T-helper 1 cell treated with Interleukin-12 subunit alpha and Interleukin-12 subunit beta and Interleukin-4 antibody, amounts not matched to agents 30 μg/mL and 1 μg/mL, for 36 hours (primary cell): ENCODE data around the gene MTAP.
A peak's percentile ranks its signal among the peaks of the same experiment; 100 is the strongest.

Experiments used
- H3K27ac Mint-ChIP-seq: one replicate; pipeline ENCODE4 v1.8.0; 2021; ENCODE audit warnings: mild to moderate bottlenecking, mixed read lengths
- H3K27me3 Mint-ChIP-seq: one replicate; pipeline ENCODE4 v1.8.0; 2021; ENCODE audit warnings: low read depth, mixed read lengths
- H3K36me3 Mint-ChIP-seq: one replicate; pipeline ENCODE4 v1.8.0; 2021; ENCODE audit warnings: low read depth, mixed read lengths
- H3K4me1 Mint-ChIP-seq: one replicate; pipeline ENCODE4 v1.8.0; 2021; ENCODE audit warnings: low read depth, mixed read lengths
- H3K4me3 Mint-ChIP-seq: one replicate; pipeline ENCODE4 v1.8.0; 2021; ENCODE audit warnings: mild to moderate bottlenecking, moderate library complexity, mixed read lengths
- H3K9me3 Mint-ChIP-seq: one replicate; pipeline ENCODE4 v1.8.0; 2021; ENCODE audit warnings: mixed read lengths

Gene MTAP

DNA sequence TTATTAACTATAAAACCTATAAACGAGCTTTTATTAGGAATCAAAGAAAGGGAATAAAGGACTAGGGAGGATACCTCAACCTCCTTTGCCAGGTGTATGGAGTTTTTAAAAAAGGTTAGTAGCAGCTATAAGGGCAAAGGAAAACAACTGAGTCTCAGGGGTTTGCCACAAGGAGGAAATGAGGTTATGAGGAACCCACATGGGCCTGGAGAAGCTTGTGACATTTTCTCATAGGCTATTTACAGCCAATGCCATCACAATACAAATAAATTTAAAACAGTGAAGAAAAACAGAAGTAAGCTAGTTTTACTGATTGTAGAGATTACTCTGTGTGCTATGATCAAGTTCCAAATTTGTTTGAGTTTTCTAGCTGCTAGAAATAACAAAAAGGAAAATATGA, 99.1 kb downstream of the MTAP start:
- Mint-ChIP-seq H3K27me3 (no peaks in the 10 kb centered on the region), H3K27ac (peak overlapping the region; percentile 46), H3K9me3 (peaks cover 25% of the 10 kb centered on the region)

DNA sequence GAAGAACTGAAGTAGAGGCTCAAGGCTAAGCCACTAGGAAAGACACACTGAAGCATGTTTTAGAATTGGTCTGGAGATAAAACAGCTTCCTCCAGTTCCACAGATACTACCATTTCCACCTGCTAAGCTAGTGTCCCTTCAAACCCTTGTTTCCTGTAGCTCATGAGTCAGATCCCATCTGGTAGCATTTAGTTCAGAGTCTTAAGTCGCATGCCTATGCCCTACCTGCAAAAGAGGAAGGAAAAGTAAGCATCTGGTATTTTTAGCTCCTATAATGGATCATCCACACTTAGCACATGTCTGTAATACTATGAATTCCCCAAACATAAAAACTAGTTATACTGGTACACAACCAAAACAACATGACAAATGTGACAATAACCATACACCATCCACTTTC, 99.7 kb downstream of the MTAP start:
- no peaks in the 10 kb centered on the region for H3K27me3 Mint-ChIP-seq
- H3K4me3 Mint-ChIP-seq: no peak overlapping the region
- no peak overlapping the region for H3K27ac Mint-ChIP-seq
- peaks cover 21% of the 10 kb centered on the region for H3K9me3 Mint-ChIP-seq
- H3K4me1 Mint-ChIP-seq: peaks cover 12% of the 10 kb centered on the region
- H3K36me3 Mint-ChIP-seq: peaks cover 8% of the 10 kb centered on the region

More for the DNA sequence above, 99.1 kb downstream of the MTAP start:
- H3K36me3 Mint-ChIP-seq: peaks cover 8% of the 10 kb centered on the region
- no peak overlapping the region for H3K4me3 Mint-ChIP-seq
- H3K4me1 Mint-ChIP-seq: peaks cover 12% of the 10 kb centered on the region

DNA sequence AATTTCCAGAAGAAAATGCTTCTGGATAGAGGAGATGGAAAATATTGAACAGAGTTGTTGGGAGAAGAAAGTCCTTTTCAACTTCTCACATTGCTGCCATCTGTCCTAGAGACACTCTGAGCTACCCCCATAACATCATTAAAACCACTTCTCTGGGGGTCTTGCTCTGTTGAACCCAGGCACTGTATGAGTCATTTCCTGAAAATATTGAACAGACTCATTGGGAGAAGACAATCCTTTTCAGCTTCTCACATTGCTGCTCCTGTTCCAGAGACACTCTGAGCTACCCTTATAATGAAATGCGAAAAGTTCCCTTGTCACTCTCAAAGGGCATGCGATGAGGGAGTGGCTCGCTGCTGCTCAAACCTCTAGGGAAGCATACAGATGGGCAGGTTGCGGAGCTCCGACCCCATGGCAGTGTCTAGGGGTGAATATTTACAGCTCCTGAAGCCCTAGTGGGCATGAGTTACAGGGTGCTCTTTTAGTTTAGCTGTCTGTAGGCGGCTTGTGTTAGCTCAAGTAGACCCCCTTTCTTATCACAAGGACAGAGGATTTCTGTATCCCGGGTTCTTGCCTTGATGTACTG, 101.0 kb downstream of the MTAP start:
- no peak overlapping the region for H3K27ac Mint-ChIP-seq
- H3K36me3 Mint-ChIP-seq: peaks cover 8% of the 10 kb centered on the region
- H3K27me3 Mint-ChIP-seq: no peaks in the 10 kb centered on the region
- peaks cover 21% of the 10 kb centered on the region for H3K9me3 Mint-ChIP-seq
- no peak overlapping the region for H3K4me3 Mint-ChIP-seq
- H3K4me1 Mint-ChIP-seq: peaks cover 12% of the 10 kb centered on the region

DNA sequence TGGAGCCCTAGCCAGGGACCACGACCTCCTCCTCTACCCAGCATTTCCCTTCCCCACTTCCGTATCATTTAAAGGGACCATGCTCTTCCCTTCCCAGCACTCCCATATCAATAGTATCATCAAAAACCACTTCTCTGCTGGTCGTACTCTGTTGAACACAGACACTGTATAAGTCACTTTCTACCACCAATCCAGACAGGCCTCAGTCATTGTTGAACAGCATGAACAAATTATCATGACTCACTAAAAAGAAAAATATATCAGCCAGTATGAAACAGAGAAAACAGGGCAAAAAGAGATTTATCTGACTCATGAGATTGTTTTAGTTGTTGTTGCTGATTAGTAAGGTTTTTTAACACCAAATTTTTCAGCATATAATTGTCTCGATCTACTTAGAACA, 101.9 kb downstream of the MTAP start:
- Mint-ChIP-seq H3K27me3 (no peaks in the 10 kb centered on the region), H3K36me3 (peaks cover 11% of the 10 kb centered on the region), H3K4me3 (no peak overlapping the region), H3K27ac (no peak overlapping the region), H3K9me3 (peaks cover 20% of the 10 kb centered on the region), H3K4me1 (peaks cover 12% of the 10 kb centered on the region)

GRCh38 chr9:21904776-21905175, 102.3 kb downstream of the MTAP start:
- no peaks in the 10 kb centered on the region for H3K27me3 Mint-ChIP-seq
- peaks cover 19% of the 10 kb centered on the region for H3K9me3 Mint-ChIP-seq
- peaks cover 12% of the 10 kb centered on the region for H3K36me3 Mint-ChIP-seq
- no peak overlapping the region for H3K27ac Mint-ChIP-seq
- peaks cover 12% of the 10 kb centered on the region for H3K4me1 Mint-ChIP-seq
- H3K4me3 Mint-ChIP-seq: no peak overlapping the region

- Mint-ChIP-seq H3K27me3 (no peaks in the 10 kb centered on the region), H3K36me3 (peaks cover 7% of the 10 kb centered on the region), H3K4me1 (peaks cover 10% of the 10 kb centered on the region), H3K9me3 (peaks cover 16% of the 10 kb centered on the region), H3K4me3 (no peak overlapping the region), H3K27ac (no peak overlapping the region)
Observed at GRCh38 chr9:21906213-21906612, 103.8 kb downstream of the MTAP start.

DNA sequence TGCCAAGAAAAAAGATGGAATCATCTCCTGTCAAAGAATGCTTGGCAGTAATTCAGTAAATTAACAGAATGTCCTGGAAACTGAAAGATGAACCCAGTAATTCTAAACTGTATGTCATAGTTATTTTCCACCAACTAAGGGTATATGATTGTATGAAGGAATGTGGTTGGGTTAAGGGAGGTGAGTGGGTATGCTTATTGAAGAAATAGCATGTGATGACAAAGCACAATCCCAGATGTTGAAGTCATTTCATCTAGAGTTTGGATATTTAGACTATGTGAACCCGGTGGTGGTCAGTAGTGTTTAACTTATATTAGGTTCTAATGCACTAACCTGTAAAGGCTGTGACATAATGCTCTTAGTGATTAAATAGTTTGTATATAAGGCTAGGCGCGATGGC, 104.4 kb downstream of the MTAP start:
- no peaks in the 10 kb centered on the region for H3K27me3 Mint-ChIP-seq
- peaks cover 7% of the 10 kb centered on the region for H3K36me3 Mint-ChIP-seq
- no peak overlapping the region for H3K27ac Mint-ChIP-seq
- peaks cover 4% of the 10 kb centered on the region for H3K4me1 Mint-ChIP-seq
- no peak overlapping the region for H3K4me3 Mint-ChIP-seq
- peaks cover 23% of the 10 kb centered on the region for H3K9me3 Mint-ChIP-seq

DNA sequence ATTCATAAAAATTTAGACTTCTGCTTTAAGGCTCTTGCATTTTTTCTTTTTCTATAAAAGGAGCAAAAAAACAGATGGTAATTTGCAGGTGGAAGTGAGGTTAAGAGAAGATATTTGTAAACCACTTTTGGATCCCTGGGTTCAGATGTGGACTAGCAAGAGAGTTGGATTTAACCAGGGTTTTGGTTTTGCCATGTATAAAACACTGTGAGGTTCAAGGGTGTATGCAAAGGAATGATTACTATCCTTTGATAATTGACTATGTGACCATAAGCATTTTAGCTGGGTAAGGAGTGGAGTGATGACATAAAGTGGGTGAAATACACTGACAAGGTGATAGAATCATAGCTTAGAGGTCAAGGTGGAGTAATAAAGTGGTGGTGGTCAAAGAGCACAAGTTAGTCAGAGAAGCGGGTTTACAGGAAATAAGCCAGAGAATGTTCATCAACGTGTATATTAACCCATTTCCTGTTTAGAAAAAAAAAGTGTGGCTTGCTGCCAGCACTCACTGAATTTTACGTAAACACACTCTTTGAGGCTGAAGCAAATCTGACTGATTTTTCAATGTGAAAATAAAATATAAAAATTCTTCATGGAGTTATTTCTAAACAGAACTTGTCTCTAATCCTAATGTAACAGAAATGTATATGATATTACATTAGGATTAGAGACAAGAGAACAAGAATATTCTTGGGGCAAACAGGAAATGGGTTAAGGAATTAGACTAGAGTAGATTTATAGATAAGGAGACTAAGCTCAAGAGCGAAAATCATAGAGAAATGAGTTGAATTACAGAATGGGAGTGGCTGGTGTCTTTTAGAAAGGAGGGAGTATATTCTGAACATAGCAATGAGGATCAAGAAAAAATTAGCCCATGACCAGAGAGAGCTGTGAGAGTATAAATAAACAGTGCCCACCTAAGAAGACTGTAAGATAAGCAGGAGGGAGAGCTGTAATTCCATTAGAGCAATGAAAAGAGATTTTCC, 117.2 kb downstream of the MTAP start:
- no peaks in the 10 kb centered on the region for H3K27me3 Mint-ChIP-seq
- peaks cover 12% of the 10 kb centered on the region for H3K36me3 Mint-ChIP-seq
- H3K4me3 Mint-ChIP-seq: peak overlapping the region; percentile 47
- peak overlapping the region; percentile 66 for H3K27ac Mint-ChIP-seq
- H3K9me3 Mint-ChIP-seq: peaks cover 16% of the 10 kb centered on the region
- H3K4me1 Mint-ChIP-seq: peaks cover 22% of the 10 kb centered on the region

- Mint-ChIP-seq H3K4me1 (peaks cover 27% of the 10 kb centered on the region), H3K4me3 (no peak overlapping the region), H3K9me3 (peaks cover under 1% of the 10 kb centered on the region), H3K27me3 (no peaks in the 10 kb centered on the region), H3K27ac (no peak overlapping the region), H3K36me3 (peaks cover 7% of the 10 kb centered on the region)
Observed at GRCh38 chr9:21923694-21924093, 121.3 kb downstream of the MTAP start.

DNA sequence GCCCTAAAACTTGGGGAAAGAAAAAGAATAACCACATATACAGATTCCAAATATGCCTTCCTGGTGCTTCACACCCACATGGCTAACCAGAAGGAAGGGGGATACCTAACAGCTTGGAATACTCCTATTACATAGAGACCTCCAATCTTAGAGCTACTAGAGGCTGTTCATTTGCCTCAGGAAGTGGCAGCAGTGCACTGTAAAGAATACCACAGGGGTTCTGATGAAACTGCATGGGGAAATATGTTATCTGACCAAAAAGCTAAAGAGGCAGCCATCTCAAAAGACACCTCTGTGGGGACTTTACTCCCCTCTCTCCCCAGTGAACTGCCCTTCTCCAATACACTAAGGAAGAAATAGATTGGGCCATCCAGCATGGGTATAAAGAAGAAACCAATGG, 125.3 kb downstream of the MTAP start:
- Mint-ChIP-seq H3K4me1 (peaks cover 8% of the 10 kb centered on the region), H3K27me3 (no peaks in the 10 kb centered on the region), H3K4me3 (no peak overlapping the region), H3K27ac (no peak overlapping the region), H3K9me3 (peaks cover 4% of the 10 kb centered on the region), H3K36me3 (peaks cover 3% of the 10 kb centered on the region)

GRCh38 chr9:21931428-21931827, 129.0 kb downstream of the MTAP start:
- Mint-ChIP-seq H3K9me3 (peaks cover 4% of the 10 kb centered on the region), H3K36me3 (no peaks in the 10 kb centered on the region), H3K4me1 (peaks cover 8% of the 10 kb centered on the region), H3K27me3 (peaks cover 3% of the 10 kb centered on the region), H3K27ac (no peak overlapping the region), H3K4me3 (no peak overlapping the region)

DNA sequence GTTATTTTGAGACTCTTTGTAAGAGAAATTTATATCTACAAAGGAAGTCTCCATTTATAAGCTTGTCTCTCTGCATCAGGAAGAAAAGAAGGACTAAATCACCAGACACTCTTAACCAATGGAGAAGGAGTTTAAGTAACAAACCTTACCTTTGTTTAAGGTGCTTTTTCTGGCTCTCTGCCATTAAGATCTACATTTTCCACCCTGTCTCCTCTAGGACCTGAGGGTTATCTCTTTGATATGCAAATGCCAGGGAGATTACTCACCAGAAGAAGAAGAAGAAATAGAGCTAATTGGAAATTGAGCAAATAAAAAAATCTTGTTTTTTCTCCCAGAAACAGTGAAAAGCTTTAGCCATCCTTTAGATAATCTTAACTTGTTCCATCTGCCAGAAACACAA, 130.8 kb downstream of the MTAP start:
- H3K9me3 Mint-ChIP-seq: peaks cover 4% of the 10 kb centered on the region
- no peak overlapping the region for H3K27ac Mint-ChIP-seq
- H3K4me3 Mint-ChIP-seq: no peak overlapping the region
- no peaks in the 10 kb centered on the region for H3K4me1 Mint-ChIP-seq
- H3K27me3 Mint-ChIP-seq: peaks cover 3% of the 10 kb centered on the region
- no peaks in the 10 kb centered on the region for H3K36me3 Mint-ChIP-seq

DNA sequence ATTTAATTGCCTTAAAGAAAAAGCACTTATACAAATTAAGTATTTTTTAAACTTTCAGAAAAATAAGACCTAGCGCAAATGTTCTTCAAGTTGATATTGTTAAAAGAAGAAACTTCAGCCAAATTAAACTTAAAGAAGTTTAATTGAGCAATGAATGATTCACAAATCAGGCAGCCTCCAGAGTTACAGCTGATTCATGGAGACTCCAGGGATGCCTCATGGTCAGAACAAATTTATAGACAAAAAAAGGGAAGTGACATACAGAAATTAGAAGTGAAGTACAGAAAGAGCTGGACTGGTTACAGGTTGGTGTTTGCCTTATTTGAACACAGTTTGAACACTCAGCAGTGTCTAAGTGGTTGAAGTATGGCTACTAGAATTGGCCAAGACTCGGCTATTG, 131.4 kb downstream of the MTAP start:
- H3K4me3 Mint-ChIP-seq: no peak overlapping the region
- H3K27me3 Mint-ChIP-seq: peaks cover 3% of the 10 kb centered on the region
- H3K36me3 Mint-ChIP-seq: no peaks in the 10 kb centered on the region
- H3K27ac Mint-ChIP-seq: no peak overlapping the region
- H3K4me1 Mint-ChIP-seq: no peaks in the 10 kb centered on the region
- H3K9me3 Mint-ChIP-seq: peaks cover 4% of the 10 kb centered on the region

GRCh38 chr9:21935631-21936030, 133.2 kb downstream of the MTAP start:
- Mint-ChIP-seq H3K4me3 (no peak overlapping the region), H3K4me1 (no peaks in the 10 kb centered on the region), H3K36me3 (no peaks in the 10 kb centered on the region), H3K27ac (no peak overlapping the region), H3K27me3 (peaks cover 3% of the 10 kb centered on the region), H3K9me3 (no peaks in the 10 kb centered on the region)

- H3K4me3 Mint-ChIP-seq: no peak overlapping the region
- no peaks in the 10 kb centered on the region for H3K4me1 Mint-ChIP-seq
- no peaks in the 10 kb centered on the region for H3K9me3 Mint-ChIP-seq
- peaks cover 4% of the 10 kb centered on the region for H3K27me3 Mint-ChIP-seq
- no peak overlapping the region for H3K27ac Mint-ChIP-seq
- H3K36me3 Mint-ChIP-seq: no peaks in the 10 kb centered on the region
Observed at GRCh38 chr9:21936161-21936560, 133.7 kb downstream of the MTAP start.
